ENCODE measurements around the gene EIF5.

Gene EIF5

DNA sequence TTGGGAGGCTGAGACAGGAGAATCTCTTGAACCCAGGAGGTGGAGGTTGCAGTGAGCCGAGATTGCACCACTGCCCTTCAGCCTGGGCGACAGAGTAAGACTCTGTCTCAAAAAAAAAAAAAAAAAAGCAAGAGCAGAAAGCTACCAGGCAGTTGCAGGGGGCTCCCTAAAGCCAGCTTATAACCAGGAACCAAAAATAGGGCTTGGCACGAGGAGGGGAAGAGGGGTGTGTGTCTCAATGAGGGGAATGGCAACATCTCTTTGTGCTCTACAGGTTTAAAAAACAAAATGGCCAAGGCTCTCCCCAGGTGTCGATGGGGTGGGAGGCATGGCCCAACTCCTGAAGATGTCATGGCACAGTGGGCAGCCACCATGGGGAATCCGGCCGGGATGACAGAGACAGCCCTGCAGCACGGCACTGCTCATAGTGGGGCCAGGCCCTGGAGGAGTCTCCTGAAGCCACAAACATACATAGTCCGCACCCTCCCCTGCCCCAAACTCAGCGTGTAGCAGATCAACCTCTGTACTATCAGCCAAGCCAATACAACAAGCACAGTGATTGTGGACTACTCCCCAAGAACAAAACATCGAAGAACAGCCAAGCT is 16.0 kb upstream of the EIF5 start:
- H3K4me1 ChIP-seq (ENCODE audit: control insufficient read depth, low read depth, low read length), result no peaks in the 10 kb centered on the region
- no peak overlapping the region for H3K4me2 ChIP-seq (ENCODE audit: low read length)
- no peaks in the 10 kb centered on the region for H3K79me2 ChIP-seq (ENCODE audit: control insufficient read depth, insufficient read depth, low read length)
- no peak overlapping the region for H3K9ac ChIP-seq (ENCODE audit: low read length)
- H3K27me3 ChIP-seq (ENCODE audit: insufficient read depth, low read length, poor library complexity), result no peaks in the 10 kb centered on the region
- H3K4ac ChIP-seq (ENCODE audit: low read depth, low read length), result no peak overlapping the region
- no peak overlapping the region for H3K4me3 ChIP-seq (ENCODE audit: low read length)
- H3K79me1 ChIP-seq (ENCODE audit: low read length), result no peaks in the 10 kb centered on the region
- no peak overlapping the region for H2BK15ac ChIP-seq (replicated peaks; ENCODE audit: low read depth)
- no peak overlapping the region for H3K56ac ChIP-seq (ENCODE audit: low read length)
- H4K8ac ChIP-seq (ENCODE audit: low read depth, low read length), result no peak overlapping the region
- no peak for DNase-seq
- H3K36me3 ChIP-seq (ENCODE audit: control insufficient read depth, insufficient read depth, low read length), result no peaks in the 10 kb centered on the region
- no peak overlapping the region for H2AK5ac ChIP-seq (ENCODE audit: low read length)
- no peak overlapping the region for H3K23ac ChIP-seq (ENCODE audit: low read length)
- H3K18ac ChIP-seq (ENCODE audit: low read length), result no peak overlapping the region
- H4K5ac ChIP-seq (ENCODE audit: low read length), result no peak overlapping the region
- H2BK5ac ChIP-seq (ENCODE audit: low read length), result no peak overlapping the region
- H3K27ac ChIP-seq (ENCODE audit: low read depth, low read length), result no peak overlapping the region
- H2BK120ac ChIP-seq (ENCODE audit: low read depth, low read length), result no peak overlapping the region
- WGBS (ENCODE audit: extremely low coverage, insufficient coverage, low lambda C conversion rate), result no CpG with 5 or more reads among the region's 10 CpGs

DNA sequence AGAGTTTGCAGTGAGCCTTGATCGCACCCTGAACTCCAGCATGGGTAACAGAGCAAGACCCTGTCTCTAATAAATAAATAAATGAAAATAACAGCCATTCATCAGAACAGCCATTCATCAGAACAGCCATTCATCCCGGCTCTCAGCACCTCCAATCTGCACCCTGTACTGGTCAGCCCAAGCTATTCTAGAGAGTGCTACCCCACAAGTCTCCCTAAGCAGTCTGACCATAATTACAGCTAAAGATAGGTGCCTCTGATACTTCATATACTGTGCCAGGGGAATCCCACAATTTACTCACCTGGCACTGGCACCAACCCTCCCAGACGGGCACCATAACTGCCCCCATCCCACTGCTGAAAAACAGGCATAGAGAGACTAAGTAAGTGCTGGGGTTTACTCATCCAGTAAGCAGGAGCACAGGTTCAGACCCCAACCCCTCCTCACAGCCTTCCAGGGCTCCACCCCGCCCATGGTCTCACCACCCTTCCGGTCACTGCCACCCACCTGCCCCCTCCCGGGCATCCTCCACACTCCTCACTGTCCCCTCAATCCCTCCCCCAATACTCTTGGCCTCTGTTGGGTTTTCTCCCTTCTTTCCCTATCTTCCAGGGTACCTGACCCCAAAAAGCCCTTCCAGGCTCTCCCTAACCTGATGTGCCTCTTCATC is 15.2 kb upstream of the EIF5 start:
- H4K5ac ChIP-seq (ENCODE audit: low read length), result no peak overlapping the region
- no peaks in the 10 kb centered on the region for H3K79me1 ChIP-seq (ENCODE audit: low read length)
- no peak overlapping the region for H2BK15ac ChIP-seq (replicated peaks; ENCODE audit: low read depth)
- no peak overlapping the region for H3K27ac ChIP-seq (ENCODE audit: low read depth, low read length)
- no CpG with 5 or more reads among the region's 6 CpGs for WGBS (ENCODE audit: extremely low coverage, insufficient coverage, low lambda C conversion rate)
- H3K56ac ChIP-seq (ENCODE audit: low read length), result no peak overlapping the region
- H2BK120ac ChIP-seq (ENCODE audit: low read depth, low read length), result no peak overlapping the region
- H3K23ac ChIP-seq (ENCODE audit: low read length), result no peak overlapping the region
- no peaks in the 10 kb centered on the region for H3K4me1 ChIP-seq (ENCODE audit: control insufficient read depth, low read depth, low read length)
- no peak overlapping the region for H2AK5ac ChIP-seq (ENCODE audit: low read length)
- no peaks in the 10 kb centered on the region for H3K79me2 ChIP-seq (ENCODE audit: control insufficient read depth, insufficient read depth, low read length)
- H3K4ac ChIP-seq (ENCODE audit: low read depth, low read length), result no peak overlapping the region
- no peaks in the 10 kb centered on the region for H3K36me3 ChIP-seq (ENCODE audit: control insufficient read depth, insufficient read depth, low read length)
- no peak for DNase-seq
- no peaks in the 10 kb centered on the region for H3K27me3 ChIP-seq (ENCODE audit: insufficient read depth, low read length, poor library complexity)
- no peak overlapping the region for H3K4me2 ChIP-seq (ENCODE audit: low read length)
- H3K9ac ChIP-seq (ENCODE audit: low read length), result no peak overlapping the region
- no peak overlapping the region for H4K8ac ChIP-seq (ENCODE audit: low read depth, low read length)
- H3K18ac ChIP-seq (ENCODE audit: low read length), result no peak overlapping the region
- H3K4me3 ChIP-seq (ENCODE audit: low read length), result no peak overlapping the region
- H2BK5ac ChIP-seq (ENCODE audit: low read length), result no peak overlapping the region

DNA sequence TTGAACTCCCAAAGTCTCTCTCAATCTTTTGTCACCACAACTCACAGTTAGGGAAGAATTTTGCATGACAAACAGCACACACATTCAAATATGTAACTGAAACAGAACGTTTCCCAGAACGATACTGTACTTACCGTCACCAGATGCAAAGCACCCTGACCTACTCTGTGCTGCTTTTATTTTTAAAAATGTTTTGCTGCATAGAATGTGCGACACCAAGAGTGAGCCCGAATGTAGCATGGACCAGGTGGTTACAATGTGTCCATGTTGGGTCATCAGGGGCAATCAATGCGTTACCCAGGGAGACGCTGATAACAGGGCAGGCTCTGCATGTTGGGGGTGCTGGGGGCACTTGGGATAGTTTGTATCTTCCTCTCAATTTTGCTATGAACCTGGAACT is 14.6 kb upstream of the EIF5 start:
- no peaks in the 10 kb centered on the region for H3K36me3 ChIP-seq (ENCODE audit: control insufficient read depth, insufficient read depth, low read length)
- H3K4me2 ChIP-seq (ENCODE audit: low read length), result no peak overlapping the region
- H2BK120ac ChIP-seq (ENCODE audit: low read depth, low read length), result no peak overlapping the region
- no peak overlapping the region for H3K4me3 ChIP-seq (ENCODE audit: low read length)
- no peak overlapping the region for H3K9ac ChIP-seq (ENCODE audit: low read length)
- WGBS (ENCODE audit: extremely low coverage, insufficient coverage, low lambda C conversion rate), result no CpG with 5 or more reads among the region's 7 CpGs
- no peak for DNase-seq
- no peak overlapping the region for H3K18ac ChIP-seq (ENCODE audit: low read length)
- H3K27me3 ChIP-seq (ENCODE audit: insufficient read depth, low read length, poor library complexity), result no peaks in the 10 kb centered on the region
- H3K4ac ChIP-seq (ENCODE audit: low read depth, low read length), result no peak overlapping the region
- no peak overlapping the region for H2AK5ac ChIP-seq (ENCODE audit: low read length)
- H3K79me2 ChIP-seq (ENCODE audit: control insufficient read depth, insufficient read depth, low read length), result no peaks in the 10 kb centered on the region
- H3K4me1 ChIP-seq (ENCODE audit: control insufficient read depth, low read depth, low read length), result no peaks in the 10 kb centered on the region
- no peak overlapping the region for H3K27ac ChIP-seq (ENCODE audit: low read depth, low read length)
- H4K8ac ChIP-seq (ENCODE audit: low read depth, low read length), result no peak overlapping the region
- H4K5ac ChIP-seq (ENCODE audit: low read length), result no peak overlapping the region
- H2BK15ac ChIP-seq (replicated peaks; ENCODE audit: low read depth), result no peak overlapping the region
- no peak overlapping the region for H3K23ac ChIP-seq (ENCODE audit: low read length)
- H3K79me1 ChIP-seq (ENCODE audit: low read length), result no peaks in the 10 kb centered on the region
- H2BK5ac ChIP-seq (ENCODE audit: low read length), result no peak overlapping the region
- H3K56ac ChIP-seq (ENCODE audit: low read length), result no peak overlapping the region

DNA sequence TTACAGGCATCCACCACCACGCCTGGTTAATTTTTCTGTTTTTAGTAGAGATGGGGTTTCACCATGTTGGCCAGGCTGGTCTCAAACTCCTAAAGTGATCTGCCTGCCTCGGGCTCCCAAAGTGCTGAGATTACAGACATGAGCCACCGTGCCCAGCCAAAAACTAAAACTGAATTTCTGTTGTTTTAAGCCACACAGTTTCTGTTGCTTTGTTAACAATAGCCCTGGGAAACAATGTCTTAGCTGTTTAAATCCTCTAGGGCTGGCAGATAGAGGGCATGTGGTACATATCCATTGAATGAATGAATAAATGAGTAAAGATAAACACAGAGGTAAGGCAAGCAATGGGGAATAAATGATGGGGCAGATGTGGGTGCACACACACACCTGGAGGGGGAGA is 8.0 kb upstream of the EIF5 start:
- Histone ChIP-seq H4K5ac (ENCODE audit: low read length) (no peak overlapping the region), H2BK15ac (replicated peaks; ENCODE audit: low read depth) (no peak overlapping the region), H3K4ac (ENCODE audit: low read depth, low read length) (no peak overlapping the region), H3K4me1 (ENCODE audit: control insufficient read depth, low read depth, low read length) (no peaks in the 10 kb centered on the region), H2BK5ac (ENCODE audit: low read length) (no peak overlapping the region), H2AK5ac (ENCODE audit: low read length) (no peak overlapping the region), H3K23ac (ENCODE audit: low read length) (no peak overlapping the region), H3K56ac (ENCODE audit: low read length) (no peak overlapping the region), H3K18ac (ENCODE audit: low read length) (no peak overlapping the region), H3K4me3 (ENCODE audit: low read length) (no peak overlapping the region), H3K27ac (ENCODE audit: low read depth, low read length) (no peak overlapping the region), H4K8ac (ENCODE audit: low read depth, low read length) (no peak overlapping the region), H3K79me2 (ENCODE audit: control insufficient read depth, insufficient read depth, low read length) (no peaks in the 10 kb centered on the region), H3K4me2 (ENCODE audit: low read length) (no peak overlapping the region), H3K9ac (ENCODE audit: low read length) (no peak overlapping the region), H3K36me3 (ENCODE audit: control insufficient read depth, insufficient read depth, low read length) (no peaks in the 10 kb centered on the region), H2BK120ac (ENCODE audit: low read depth, low read length) (no peak overlapping the region), H3K27me3 (ENCODE audit: insufficient read depth, low read length, poor library complexity) (no peaks in the 10 kb centered on the region), H3K79me1 (ENCODE audit: low read length) (no peaks in the 10 kb centered on the region)
- no peak for DNase-seq
- no CpG with 5 or more reads among the region's 3 CpGs for WGBS (ENCODE audit: extremely low coverage, insufficient coverage, low lambda C conversion rate)

DNA sequence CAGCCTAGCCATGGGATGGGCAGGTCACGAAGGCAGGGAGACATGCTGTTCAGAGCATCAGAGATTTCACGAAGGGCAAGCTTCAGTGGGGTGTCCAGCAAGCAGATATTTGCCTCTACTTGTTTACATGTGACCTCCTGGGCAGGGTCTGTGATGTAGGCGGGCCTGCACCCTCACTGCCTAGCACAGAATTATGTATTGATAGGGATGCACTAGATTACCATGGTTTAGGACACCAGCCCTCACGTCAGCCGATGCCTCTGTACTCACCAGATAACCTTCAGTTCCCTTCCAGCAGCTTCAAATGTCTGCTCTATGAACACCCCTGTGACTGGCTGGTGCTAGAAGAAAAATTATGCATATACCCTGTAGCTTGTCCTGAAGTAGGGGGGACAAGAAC is 5.1 kb upstream of the EIF5 start:
- Histone ChIP-seq H2BK120ac (ENCODE audit: low read depth, low read length) (no peak overlapping the region), H3K4me3 (ENCODE audit: low read length) (no peak overlapping the region), H3K9ac (ENCODE audit: low read length) (no peak overlapping the region), H4K5ac (ENCODE audit: low read length) (no peak overlapping the region), H3K36me3 (ENCODE audit: control insufficient read depth, insufficient read depth, low read length) (no peaks in the 10 kb centered on the region), H3K79me1 (ENCODE audit: low read length) (no peaks in the 10 kb centered on the region), H3K4ac (ENCODE audit: low read depth, low read length) (no peak overlapping the region), H3K79me2 (ENCODE audit: control insufficient read depth, insufficient read depth, low read length) (no peaks in the 10 kb centered on the region), H3K23ac (ENCODE audit: low read length) (no peak overlapping the region), H3K18ac (ENCODE audit: low read length) (no peak overlapping the region), H3K27me3 (ENCODE audit: insufficient read depth, low read length, poor library complexity) (no peaks in the 10 kb centered on the region), H2BK15ac (replicated peaks; ENCODE audit: low read depth) (no peak overlapping the region), H3K4me1 (ENCODE audit: control insufficient read depth, low read depth, low read length) (no peaks in the 10 kb centered on the region), H2AK5ac (ENCODE audit: low read length) (no peak overlapping the region), H4K8ac (ENCODE audit: low read depth, low read length) (no peak overlapping the region), H3K4me2 (ENCODE audit: low read length) (no peak overlapping the region), H3K27ac (ENCODE audit: low read depth, low read length) (no peak overlapping the region), H2BK5ac (ENCODE audit: low read length) (no peak overlapping the region), H3K56ac (ENCODE audit: low read length) (no peak overlapping the region)
- WGBS (ENCODE audit: extremely low coverage, insufficient coverage, low lambda C conversion rate), result no CpG with 5 or more reads among the region's 5 CpGs
- no peak for DNase-seq
